HepG2 (cell line): ENCODE results near the gene ZNF557. TPM values are rescaled to one million over a fixed set of nuclear protein-coding genes. Genes with fewer than 3 reads are reported as not detected.

Experiments
- AHDC1 ChIP-seq: sonication (generic); formaldehyde crosslinking; IDR thresholded peaks from 2 replicates; pipeline ENCODE4 v1.5.1; 2020; ENCODE audit warnings: mild to moderate bottlenecking, missing genetic modification reagents, borderline replicate concordance
- GFI1 ChIP-seq: sonication (generic); formaldehyde crosslinking; IDR thresholded peaks from 2 replicates; pipeline ENCODE4 v1.5.0; 2020; ENCODE audit warnings: missing genetic modification reagents, mild to moderate bottlenecking, borderline replicate concordance
- ISL2 ChIP-seq: sonication (generic); formaldehyde crosslinking; IDR thresholded peaks from 2 replicates; pipeline ENCODE4 v1.5.0; 2020; ENCODE audit warnings: missing genetic modification reagents
- JUN ChIP-seq: sonication (generic); formaldehyde crosslinking; IDR thresholded peaks from 2 replicates; pipeline ENCODE4 v1.4.0; 2020; ENCODE audit warnings: mild to moderate bottlenecking, missing genetic modification reagents
- MNT ChIP-seq: fragments of 450-650 bp; IDR thresholded peaks from 2 replicates; pipeline ENCODE4 v1.6.1; 2016
- NBN ChIP-seq: fragments of 450-650 bp; conservative IDR thresholded peaks from 2 replicates; pipeline ENCODE4 v1.6.1; 2017
- PAWR ChIP-seq: sonication (generic); formaldehyde crosslinking; IDR thresholded peaks from 2 replicates; pipeline ENCODE4 v1.4.0; 2020; ENCODE audit warnings: missing genetic modification reagents, mild to moderate bottlenecking, borderline replicate concordance
- RBM22 ChIP-seq: fragments of 200-400 bp; formaldehyde crosslinking; optimal IDR thresholded peaks from 2 replicates; pipeline ENCODE3; 2017; ENCODE audit warnings: mild to moderate bottlenecking, low read length, moderate library complexity
- YEATS2 ChIP-seq: sonication (generic); formaldehyde crosslinking; IDR thresholded peaks from 2 replicates; pipeline ENCODE4 v1.4.0; 2020; ENCODE audit warnings: missing genetic modification reagents, borderline replicate concordance
- ZNF329 ChIP-seq: sonication (generic); formaldehyde crosslinking; IDR thresholded peaks from 2 replicates; pipeline ENCODE4 v1.9.0; 2021; ENCODE audit warnings: low read depth, mild to moderate bottlenecking, missing genetic modification reagents
- ZNF564 ChIP-seq: sonication (generic); formaldehyde crosslinking; IDR thresholded peaks from 2 replicates; pipeline ENCODE4 v1.8.1; 2023; ENCODE audit warnings: mild to moderate bottlenecking, missing genetic modification reagents
- ZNF572 ChIP-seq: sonication (generic); formaldehyde crosslinking; IDR thresholded peaks from 2 replicates; pipeline ENCODE4 v1.5.1; 2020; ENCODE audit warnings: mild to moderate bottlenecking, missing genetic modification reagents
- ZNF839 ChIP-seq: sonication (generic); formaldehyde crosslinking; IDR thresholded peaks from 2 replicates; pipeline ENCODE4 v1.4.0; 2020; ENCODE audit warnings: missing genetic modification reagents, mild to moderate bottlenecking, borderline replicate concordance
- ZXDC ChIP-seq: sonication (generic); formaldehyde crosslinking; IDR thresholded peaks from 2 replicates; pipeline ENCODE4 v1.5.0; 2020; ENCODE audit warnings: mild to moderate bottlenecking, missing genetic modification reagents
- polyA plus RNA-seq, 8 experiments: library from polyadenylated mRNA; depleted of rRNA in 3 of 8; stranded (reverse) in 7 of 8; unstranded in 1 of 8; fragments of >200 nt; fragmentation: Illumina TruSeq in 4 of 8; extraction: Trizol in 4 of 8; gene quantifications; 2 replicates each; pipeline versions ENCODE4 v1.2.1 to v1.2.3, GENCODE V29; 2011 to 2016; ENCODE audit warnings: low read depth in 4 of 8, missing spikeins in 1 of 8, mixed read lengths in 1 of 8; ENCODE audit not compliant: insufficient read depth in 1 of 8
- total RNA-seq, 5 experiments: library from RNA; depleted of rRNA; stranded (reverse); fragments of >200 nt; fragmentation: Illumina TruSeq; extraction: Trizol; gene quantifications; 2 replicates each; pipeline ENCODE4 v1.2.3, GENCODE V29; 2016; ENCODE audit warnings: low read depth in 1 of 5

The ZNF557 gene
- total and polyA plus RNA-seq, 2 of the 13 experiments (the other 11 are each of a cell fraction or from before 2014, with no cell fraction given): 2.1 to 7.8 TPM

GRCh38 chr19:7069042-7069903 is at the start of gene ZNF557 (continued):
- TF ChIP-seq AHDC1 (CRISPR knock-in tag): no peak
- no peak for TF ChIP-seq JUN (CRISPR knock-in tag)
- TF ChIP-seq MNT: peak; percentile 14
- TF ChIP-seq ZXDC (CRISPR knock-in tag): no peak
- peak; percentile 24 for TF ChIP-seq RBM22
- TF ChIP-seq ISL2 (CRISPR knock-in tag): peak; percentile 42; the same call in 1 of the 2 replicates
- peak; percentile 50; the same call in 1 of the 2 replicates for TF ChIP-seq YEATS2 (CRISPR knock-in tag)
- 0 out of 2 replicates have a peak, but pooled peaks have one; percentile 47 for TF ChIP-seq ZNF329 (CRISPR knock-in tag)
- no peak for TF ChIP-seq PAWR (CRISPR knock-in tag)
- peak; percentile 42 for TF ChIP-seq ZNF839
- TF ChIP-seq ZNF564 (CRISPR knock-in tag): peak; percentile 33; the same call in 1 of the 2 replicates
- no peak for TF ChIP-seq NBN
- no peak for TF ChIP-seq GFI1 (CRISPR knock-in tag)
- TF ChIP-seq ZNF572 (CRISPR knock-in tag): no peak
